ENCODE measurements around the gene STPG4.

DNA sequence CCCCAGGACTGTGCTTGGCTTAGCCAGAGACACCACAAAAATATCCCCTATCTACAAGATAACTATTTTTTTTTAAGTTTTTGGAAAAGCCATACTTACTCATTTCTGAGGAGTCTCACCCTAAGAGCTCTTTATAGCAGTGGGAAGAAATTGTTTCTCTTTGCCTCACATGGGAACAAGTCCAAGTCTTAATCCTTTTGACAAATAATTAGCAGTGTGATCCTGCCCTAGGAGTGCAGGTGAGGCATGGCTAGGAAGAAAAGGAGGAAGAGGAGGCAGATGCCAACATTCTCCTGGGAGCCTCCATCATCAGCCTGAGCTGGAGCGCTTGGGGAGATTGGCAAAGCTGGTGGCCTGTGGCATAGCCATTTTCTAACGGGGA lies 115.6 kb downstream of the STPG4 start:
- TF ChIP-seq CTCF (IDR thresholded peaks at IDR 0.05; ENCODE audit: low read length) = no peak
- TF ChIP-seq EZH2 (optimal IDR thresholded peaks at IDR 0.05; ENCODE audit: low read depth, low read length) = no peak

All from MM.1S (cell line).